Aorta (tissue), 5 donors: Measurements from ENCODE around the gene CMTR2. TPM values are rescaled to one million over a fixed set of nuclear protein-coding genes. Genes with fewer than 3 reads are reported as not detected.

Experiments used
- ATAC-seq: fragments of 200-7000 bp; cut with Tn5 transposase; one replicate; pipeline ENCODE4 v1.9.1; 2022; ENCODE audit warnings: moderate library complexity; ENCODE audit not compliant: low FRiP score
- DNase-seq, 2 donors: peaks; one replicate each; pipeline ENCODE4 v3.0.0-alpha.2; 2020
- H3K27ac ChIP-seq, 2 donors: one replicate each; pipeline ENCODE4 v1.5.1; 2013; ENCODE audit warnings: low read length in 2 of 2, mild to moderate bottlenecking in 2 of 2, moderate library complexity in 2 of 2, control low read depth in 1 of 2, inconsistent platforms in 1 of 2, low read depth in 1 of 2
- H3K27me3 ChIP-seq, 2 donors: one replicate each; pipeline ENCODE4 v1.6.1; 2013; ENCODE audit warnings: control low read depth in 1 of 2, low read length in 1 of 2, mild to moderate bottlenecking in 1 of 2, moderate library complexity in 1 of 2; ENCODE audit not compliant: insufficient read depth in 2 of 2, control insufficient read depth in 1 of 2
- H3K36me3 ChIP-seq, 2 donors: one replicate each; pipeline ENCODE4 v1.6.1; 2013; ENCODE audit warnings: control low read depth in 1 of 2, low read length in 1 of 2, mild to moderate bottlenecking in 1 of 2; ENCODE audit not compliant: insufficient read depth in 2 of 2, control insufficient read depth in 1 of 2
- H3K4me1 ChIP-seq, 2 donors: one replicate each; pipeline ENCODE4 v1.6.1; 2013; ENCODE audit warnings: low read length in 2 of 2, control low read depth in 1 of 2, mild to moderate bottlenecking in 1 of 2, moderate library complexity in 1 of 2; ENCODE audit not compliant: insufficient read depth in 2 of 2, control insufficient read depth in 1 of 2
- H3K4me3 ChIP-seq, 2 donors: one replicate each; pipeline ENCODE4 v1.5.1; 2013; ENCODE audit warnings: low read length in 2 of 2, control low read depth in 1 of 2, mild to moderate bottlenecking in 1 of 2
- H3K9me3 ChIP-seq: one replicate; pipeline ENCODE4 v1.6.1; 2013; ENCODE audit warnings: mild to moderate bottlenecking, low read length; ENCODE audit not compliant: control insufficient read depth
- WGBS, 2 donors: extraction: QIAGEN DNeasy Blood & Tissue Kit; methylation state at CpG; one replicate each; pipeline ENCODE4 v1.1.7; 2013; 5-methylcytosine and 5-hydroxymethylcytosine counted together
- intact Hi-C, 2 donors: fragments of 100-400 bp; cut with DNase I; formaldehyde crosslinking; loops; one replicate each; pipeline versions ENCODE4 v1.14.2 to v1.15.0; 2022
- long read RNA-seq, 2 donors: library from polyadenylated mRNA; unstranded; transcript quantifications; one replicate each; pipeline ENCODE4 v2.0.0, GENCODE V29; 2020 to 2021
- polyA plus RNA-seq, 2 donors: library from polyadenylated mRNA; stranded (reverse); fragments of 200-250 nt; gene quantifications; one replicate each; pipeline ENCODE4 v1.2.3, GENCODE V29; 2013
- total RNA-seq, 2 donors: library from RNA; stranded (reverse); fragmentation: NEBNext Ultra II Directional; extraction: Animal tissue kit (Norgen Biotek cat#: 25700); gene quantifications; one replicate each; pipeline ENCODE4 v1.2.1, GENCODE V29; 2021
- donor health status: healthy with polysubstance abuse.
- donor health status: Bipolar disorder and iron deficiency.
- donor health status: DM: no; HTN: no; CAD: no.
- donor health status: DM: no; HTN: no; CAD: no.
- donor health status: DM: yes; HTN: yes; CAD: no.

Gene CMTR2, protein sequence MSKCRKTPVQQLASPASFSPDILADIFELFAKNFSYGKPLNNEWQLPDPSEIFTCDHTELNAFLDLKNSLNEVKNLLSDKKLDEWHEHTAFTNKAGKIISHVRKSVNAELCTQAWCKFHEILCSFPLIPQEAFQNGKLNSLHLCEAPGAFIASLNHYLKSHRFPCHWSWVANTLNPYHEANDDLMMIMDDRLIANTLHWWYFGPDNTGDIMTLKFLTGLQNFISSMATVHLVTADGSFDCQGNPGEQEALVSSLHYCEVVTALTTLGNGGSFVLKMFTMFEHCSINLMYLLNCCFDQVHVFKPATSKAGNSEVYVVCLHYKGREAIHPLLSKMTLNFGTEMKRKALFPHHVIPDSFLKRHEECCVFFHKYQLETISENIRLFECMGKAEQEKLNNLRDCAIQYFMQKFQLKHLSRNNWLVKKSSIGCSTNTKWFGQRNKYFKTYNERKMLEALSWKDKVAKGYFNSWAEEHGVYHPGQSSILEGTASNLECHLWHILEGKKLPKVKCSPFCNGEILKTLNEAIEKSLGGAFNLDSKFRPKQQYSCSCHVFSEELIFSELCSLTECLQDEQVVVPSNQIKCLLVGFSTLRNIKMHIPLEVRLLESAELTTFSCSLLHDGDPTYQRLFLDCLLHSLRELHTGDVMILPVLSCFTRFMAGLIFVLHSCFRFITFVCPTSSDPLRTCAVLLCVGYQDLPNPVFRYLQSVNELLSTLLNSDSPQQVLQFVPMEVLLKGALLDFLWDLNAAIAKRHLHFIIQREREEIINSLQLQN
- total RNA-seq (10 to 100 TPM; 12.2 to 14.9 TPM), polyA plus RNA-seq (1 to 10 TPM; 6.8 to 9.7 TPM)
- long read RNA-seq, donor 1, full-length matches to known transcripts = 5 of 7 reads
- long read RNA-seq, donor 1, partial matches to known transcripts = 0 of 7 reads
- long read RNA-seq, donor 1, other reads (novel, unspliced or antisense) = 2 of 7 reads
- long read RNA-seq, donor 2, full-length matches to known transcripts = 3 of 8 reads
- long read RNA-seq, donor 2, partial matches to known transcripts = 0 of 8 reads
- long read RNA-seq, donor 2, other reads (novel, unspliced or antisense) = 5 of 8 reads

DNA sequence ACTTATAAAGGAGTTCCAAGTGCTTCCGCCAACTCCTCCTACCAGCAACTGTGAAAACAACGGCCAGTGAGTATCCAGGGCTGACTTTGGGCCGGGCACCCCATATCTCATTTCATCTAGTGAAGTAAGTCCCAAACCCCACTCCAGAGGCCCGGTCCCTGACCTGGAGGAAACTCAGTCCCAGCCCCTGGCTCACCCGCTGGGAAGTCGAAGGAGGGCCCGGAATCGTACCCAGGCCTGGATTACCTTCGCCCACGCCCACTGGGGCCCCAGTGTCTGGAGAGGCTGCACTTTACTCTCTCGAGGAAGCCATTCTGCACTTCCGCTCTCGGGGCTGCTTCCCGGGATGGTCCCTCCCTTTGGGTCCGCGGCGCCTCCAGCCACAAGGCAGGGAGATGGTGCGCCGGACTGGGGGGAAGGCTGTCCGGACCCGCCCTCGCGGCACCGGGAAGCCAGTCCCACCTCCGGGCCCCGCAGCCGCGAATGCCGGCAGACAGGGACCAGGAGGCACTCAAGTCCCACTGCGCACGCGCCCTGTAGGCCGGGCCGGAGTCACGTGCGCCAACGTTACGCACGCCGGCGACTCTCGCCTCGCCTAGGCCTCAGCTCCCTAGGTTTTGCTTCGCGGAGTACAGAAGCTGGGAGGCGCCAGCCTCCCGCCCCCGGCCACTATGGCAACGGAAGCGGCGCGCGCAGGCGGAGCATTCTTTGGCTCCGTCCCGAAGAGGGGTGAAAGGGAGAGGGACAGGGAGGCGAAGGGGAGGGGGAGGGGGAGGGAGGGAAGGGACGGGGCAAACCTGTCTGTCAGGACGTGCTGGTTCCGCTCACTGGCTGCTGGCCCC, at the start of gene CMTR2:
CMTR2 (minus strand) TSS at position 513 of the 842 bp plus-strand sequence. CDS start 3,482 bp downstream, outside the sequence.
- 1% methylated on average over 40 to 60 of the region's 60 CpGs for WGBS, 2 donors
- Histone ChIP-seq H3K9me3 (no peaks in the 10 kb centered on the region), H3K27ac (peak within 1 kb of the TSS in 1 of 2 donors; percentile 69), H3K4me3 (peak within 1 kb of the TSS; percentile 51 to 88), H3K36me3 (peaks cover 4 to 13% of the 10 kb centered on the region in 2 donors), H3K27me3 (no peaks in the 10 kb centered on the region), H3K4me1 (no peaks in the 10 kb centered on the region)
- ATAC-seq (peak; percentile 99), DNase-seq (peak; percentile 96 to 98)
- intact Hi-C loops = no loop called here

DNA sequence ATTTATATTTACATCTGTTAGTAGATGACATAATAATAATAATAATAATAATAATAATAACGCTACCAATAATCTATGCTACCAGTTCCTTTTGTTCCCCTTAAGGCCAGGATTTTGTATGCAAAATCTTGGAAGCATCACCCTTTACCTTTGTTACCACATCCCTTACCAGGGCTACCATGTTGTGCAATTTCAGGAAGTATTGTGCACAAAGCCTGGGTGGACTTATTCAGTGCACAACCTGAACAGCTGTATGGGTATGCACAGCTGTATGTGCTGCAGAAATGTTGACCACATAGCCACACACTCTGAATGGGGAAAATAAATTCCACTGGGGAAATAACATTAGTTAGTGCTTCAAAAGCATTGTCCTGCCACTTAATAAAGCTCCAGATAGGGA, 49.4 kb upstream of the CMTR2 start:
- Histone ChIP-seq H3K27ac (no peak overlapping the region), H3K4me1 (no peaks in the 10 kb centered on the region), H3K4me3 (no peak overlapping the region), H3K36me3 (no peaks in the 10 kb centered on the region), H3K9me3 (no peaks in the 10 kb centered on the region), H3K27me3 (no peaks in the 10 kb centered on the region)
- DNase-seq (no peak), ATAC-seq (no peak)
- intact Hi-C loops = no loop called here
- WGBS, 2 donors = 67 to 90% methylated on average over 1 of the region's 1 CpG

DNA sequence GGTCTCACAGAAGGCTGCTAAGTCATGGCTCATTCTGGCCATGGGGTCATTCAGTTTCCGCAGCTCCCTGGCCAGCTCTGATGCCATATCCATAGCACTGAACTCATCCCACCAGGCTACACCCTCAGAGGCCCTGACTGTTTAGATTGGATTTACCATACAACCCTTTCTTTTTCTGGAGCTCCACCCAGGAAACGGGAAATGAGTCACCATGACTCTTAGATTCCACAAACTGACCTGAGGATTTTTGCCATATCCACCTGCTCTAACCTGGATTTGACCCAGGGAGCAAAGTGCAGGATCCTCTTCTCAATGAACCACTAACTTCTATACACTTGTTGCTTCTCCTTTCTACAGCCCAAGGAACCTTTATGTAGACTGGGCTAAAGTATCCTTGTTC, 49.0 kb upstream of the CMTR2 start:
- ATAC-seq (no peak), DNase-seq (no peak)
- Histone ChIP-seq H3K36me3 (no peaks in the 10 kb centered on the region), H3K27ac (no peak overlapping the region), H3K9me3 (no peaks in the 10 kb centered on the region), H3K4me1 (no peaks in the 10 kb centered on the region), H3K4me3 (no peak overlapping the region), H3K27me3 (no peaks in the 10 kb centered on the region)
- 67 to 73% methylated on average over 2 of the region's 2 CpGs for WGBS, 2 donors
- intact Hi-C loops = no loop called here

DNA sequence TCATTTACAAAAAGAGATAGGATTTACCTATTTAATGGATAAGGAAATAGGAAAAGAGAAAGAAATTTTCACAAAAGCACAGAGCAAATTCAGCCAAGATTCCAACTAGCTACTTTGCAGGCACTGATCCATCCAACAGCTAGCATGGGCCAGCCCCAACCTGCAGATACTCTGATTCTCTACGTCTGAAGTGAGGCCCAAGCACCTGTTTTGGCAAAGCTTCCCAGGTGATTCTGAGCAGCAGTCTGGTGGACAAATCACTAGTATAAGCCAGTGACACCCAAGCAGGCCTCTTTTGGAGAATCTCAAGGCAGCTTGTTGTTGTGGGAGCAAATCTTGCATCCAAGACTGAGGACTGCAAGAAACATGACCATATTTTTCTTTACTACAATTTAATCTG, 48.4 kb upstream of the CMTR2 start:
- H3K4me1 ChIP-seq = no peaks in the 10 kb centered on the region
- H3K36me3 ChIP-seq = no peaks in the 10 kb centered on the region
- no peak overlapping the region for H3K27ac ChIP-seq
- no peak for DNase-seq
- H3K27me3 ChIP-seq = no peaks in the 10 kb centered on the region
- no peak for ATAC-seq
- H3K4me3 ChIP-seq = no peak overlapping the region
- no peaks in the 10 kb centered on the region for H3K9me3 ChIP-seq
- 66 to 74% methylated on average over 1 of the region's 1 CpG for WGBS, 2 donors
- intact Hi-C loops = no loop called here

DNA sequence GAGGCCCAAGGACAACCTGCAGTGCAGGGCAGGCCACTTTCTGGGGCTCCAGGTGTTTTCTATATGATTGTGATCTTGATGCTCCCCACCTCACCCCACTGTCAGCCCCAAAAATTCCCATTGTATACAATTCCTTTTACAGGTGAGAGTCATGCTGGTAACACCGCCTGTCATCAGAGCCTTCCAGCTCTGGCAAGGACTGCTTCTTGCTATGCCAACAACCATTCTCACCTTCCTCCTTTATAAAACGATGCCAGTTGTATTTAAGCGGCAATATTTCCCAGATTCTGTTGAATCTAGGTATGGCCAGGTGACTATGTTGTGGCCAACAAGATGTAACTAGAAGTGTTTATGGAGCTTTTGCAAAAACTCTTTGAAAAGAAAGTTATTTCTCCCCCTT, 38.9 kb upstream of the CMTR2 start:
- no peak for DNase-seq
- Histone ChIP-seq H3K27ac (no peak overlapping the region), H3K36me3 (no peaks in the 10 kb centered on the region), H3K27me3 (no peaks in the 10 kb centered on the region), H3K4me1 (no peaks in the 10 kb centered on the region), H3K4me3 (no peak overlapping the region), H3K9me3 (no peaks in the 10 kb centered on the region)
- intact Hi-C loops = no loop called here
- no peak for ATAC-seq
- 78 to 83% methylated on average over 3 of the region's 3 CpGs for WGBS, 2 donors

DNA sequence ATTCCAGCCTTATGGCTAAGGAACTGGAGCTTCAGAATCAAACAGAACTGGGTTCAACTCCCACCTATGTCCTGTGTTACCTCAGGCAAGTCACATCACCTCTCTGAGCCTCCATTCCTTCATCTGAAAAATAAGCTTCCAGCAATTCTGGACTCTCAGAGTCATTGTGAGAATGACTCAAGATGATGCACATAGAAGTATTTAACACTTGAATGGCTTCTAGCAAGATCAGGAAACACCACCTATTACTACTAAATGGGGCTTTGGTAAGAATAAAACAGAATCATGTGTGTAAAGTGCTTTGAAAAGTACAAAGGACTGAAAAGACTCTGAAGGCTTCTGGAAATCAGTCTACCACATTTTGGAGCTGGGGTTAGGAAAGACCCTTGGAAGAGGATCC, 38.5 kb upstream of the CMTR2 start:
- Histone ChIP-seq H3K4me3 (no peak overlapping the region), H3K36me3 (no peaks in the 10 kb centered on the region), H3K9me3 (no peaks in the 10 kb centered on the region), H3K27ac (no peak overlapping the region), H3K27me3 (no peaks in the 10 kb centered on the region), H3K4me1 (no peaks in the 10 kb centered on the region)
- DNase-seq (no peak), ATAC-seq (no peak)
- intact Hi-C loops = no loop called here

DNA sequence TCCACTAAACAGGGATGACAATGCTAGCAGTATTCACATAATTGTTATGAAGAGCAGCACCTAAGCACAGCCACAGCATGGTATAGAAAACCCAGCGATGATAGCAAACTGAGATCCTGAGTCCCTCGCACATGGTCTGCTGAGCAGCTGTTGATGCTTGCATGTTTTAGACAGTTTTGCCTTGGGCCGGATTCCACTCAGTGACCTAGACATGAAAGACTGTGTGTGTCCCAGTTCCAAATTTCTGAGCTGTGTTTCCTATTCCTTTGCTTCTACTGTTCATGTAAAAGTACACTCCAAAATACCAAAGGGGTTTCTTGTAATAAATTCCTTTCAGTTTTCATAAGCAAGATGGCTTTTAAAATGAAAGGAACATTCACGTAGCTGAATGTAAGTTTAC, 30.8 kb upstream of the CMTR2 start:
- intact Hi-C loops = no loop called here
- 81 to 82% methylated on average over 4 of the region's 4 CpGs for WGBS, 2 donors
- Histone ChIP-seq H3K27me3 (peaks cover 0 to 1% of the 10 kb centered on the region in 2 donors), H3K27ac (no peak overlapping the region), H3K4me1 (no peaks in the 10 kb centered on the region), H3K9me3 (no peaks in the 10 kb centered on the region), H3K4me3 (no peak overlapping the region), H3K36me3 (no peaks in the 10 kb centered on the region)
- ATAC-seq = no peak
- DNase-seq = no peak

DNA sequence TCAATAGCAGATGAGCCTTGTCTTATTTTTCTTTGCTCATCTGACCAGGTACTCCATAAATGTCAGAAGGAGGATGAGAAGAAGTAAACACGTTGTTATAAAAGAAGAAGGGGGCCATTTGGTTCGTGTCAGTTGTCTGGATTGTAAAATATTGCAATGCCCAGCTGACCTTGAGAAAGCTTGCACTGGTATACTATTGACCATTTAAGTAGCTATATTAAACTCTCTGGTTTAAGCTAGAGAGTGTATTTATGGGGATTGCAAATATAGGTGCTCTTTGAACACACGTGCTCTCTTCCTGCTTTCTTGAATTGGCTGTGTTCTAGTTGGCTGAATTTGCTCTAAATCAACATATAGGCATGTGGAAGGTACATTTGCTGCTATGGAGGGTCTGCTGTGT, 26.1 kb upstream of the CMTR2 start:
- ATAC-seq (no peak), DNase-seq (no peak)
- intact Hi-C loops = no loop called here
- Histone ChIP-seq H3K27ac (no peak overlapping the region), H3K4me3 (no peak overlapping the region), H3K36me3 (no peaks in the 10 kb centered on the region), H3K4me1 (no peaks in the 10 kb centered on the region), H3K27me3 (peaks cover 0 to 2% of the 10 kb centered on the region in 2 donors), H3K9me3 (peaks cover 1% of the 10 kb centered on the region)
- WGBS, 2 donors = 17 to 19% methylated on average over 3 of the region's 3 CpGs
